KOPT-K1 (cell line): Measurements from ENCODE around the gene TLL2.

Experiments used
- H3K27ac ChIP-seq: fragments of 200-600 bp; sonication (generic); 2 replicates; pipeline ENCODE4 v1.5.1; 2016; ENCODE audit warnings: antibody characterized with exemption, mild to moderate bottlenecking, low read depth, low read length; ENCODE audit not compliant: poor library complexity, severe bottlenecking
- H3K36me3 ChIP-seq: fragments of 200-600 bp; sonication (generic); 2 replicates; pipeline ENCODE4 v1.5.1; 2017; ENCODE audit warnings: antibody characterized with exemption, mild to moderate bottlenecking, low read length, moderate library complexity; ENCODE audit not compliant: insufficient read depth
- H3K9me3 ChIP-seq: fragments of 200-600 bp; sonication (generic); 2 replicates; pipeline ENCODE4 v1.5.1; 2017; ENCODE audit warnings: antibody characterized with exemption, low read length, mild to moderate bottlenecking; ENCODE audit not compliant: insufficient read depth, poor library complexity, severe bottlenecking

Gene TLL2

GRCh38 chr10:96337106-96337505 is 176.6 kb downstream of the TLL2 start:
- H3K9me3 ChIP-seq = no peaks in the 10 kb centered on the region
- no peak overlapping the region for H3K27ac ChIP-seq
- H3K36me3 ChIP-seq = peaks cover 36% of the 10 kb centered on the region

- no peaks in the 10 kb centered on the region for H3K9me3 ChIP-seq
- peaks cover 48% of the 10 kb centered on the region for H3K36me3 ChIP-seq
- no peak overlapping the region for H3K27ac ChIP-seq
Observed at GRCh38 chr10:96334616-96335526, 178.9 kb downstream of the TLL2 start.

GRCh38 chr10:96333101-96333500 is 180.6 kb downstream of the TLL2 start:
- Histone ChIP-seq H3K27ac (peak overlapping the region; percentile 45), H3K9me3 (no peaks in the 10 kb centered on the region), H3K36me3 (peaks cover 58% of the 10 kb centered on the region)

- Histone ChIP-seq H3K27ac (no peak overlapping the region), H3K36me3 (peaks cover 75% of the 10 kb centered on the region), H3K9me3 (no peaks in the 10 kb centered on the region)
Observed at GRCh38 chr10:96327462-96327861, 186.3 kb downstream of the TLL2 start.

- H3K36me3 ChIP-seq = peaks cover 85% of the 10 kb centered on the region
- no peak overlapping the region for H3K27ac ChIP-seq
- no peaks in the 10 kb centered on the region for H3K9me3 ChIP-seq
Observed at GRCh38 chr10:96325719-96326373, 187.9 kb downstream of the TLL2 start.

GRCh38 chr10:96324447-96324846 is 189.3 kb downstream of the TLL2 start:
- Histone ChIP-seq H3K27ac (no peak overlapping the region), H3K36me3 (peaks cover 88% of the 10 kb centered on the region), H3K9me3 (no peaks in the 10 kb centered on the region)

GRCh38 chr10:96322275-96322674 is 191.5 kb downstream of the TLL2 start:
- Histone ChIP-seq H3K9me3 (no peaks in the 10 kb centered on the region), H3K27ac (no peak overlapping the region), H3K36me3 (peaks cover 83% of the 10 kb centered on the region)

GRCh38 chr10:96321822-96322221 is 191.9 kb downstream of the TLL2 start:
- Histone ChIP-seq H3K27ac (no peak overlapping the region), H3K9me3 (no peaks in the 10 kb centered on the region), H3K36me3 (peaks cover 79% of the 10 kb centered on the region)

- no peak overlapping the region for H3K27ac ChIP-seq
- no peaks in the 10 kb centered on the region for H3K9me3 ChIP-seq
- H3K36me3 ChIP-seq = peaks cover 71% of the 10 kb centered on the region
Observed at GRCh38 chr10:96319754-96320474, 193.8 kb downstream of the TLL2 start.

- H3K27ac ChIP-seq = no peak overlapping the region
- no peaks in the 10 kb centered on the region for H3K9me3 ChIP-seq
- peaks cover 44% of the 10 kb centered on the region for H3K36me3 ChIP-seq
Observed at GRCh38 chr10:96317067-96317833, 196.5 kb downstream of the TLL2 start.
